Kidney epithelial cell (primary cell): ENCODE measurements around the gene OSCAR. TPM values are rescaled to one million over a fixed set of nuclear protein-coding genes. Genes with fewer than 3 reads are reported as not detected.

Experiments used
- DNase-seq: peaks from one replicate; pipeline ENCODE4 v3.0.0-alpha.2; 2010; ENCODE audit warnings: low read depth
- H3K27me3 ChIP-seq: 2 replicates; pipeline ENCODE4 v1.6.0; 2011; ENCODE audit warnings: low read length; ENCODE audit not compliant: control insufficient read depth, insufficient read depth
- H3K36me3 ChIP-seq: 2 replicates; pipeline ENCODE4 v1.5.1; 2011; ENCODE audit warnings: low read length; ENCODE audit not compliant: control insufficient read depth, insufficient read depth
- H3K4me3 ChIP-seq: 2 replicates; pipeline ENCODE4 v1.5.1; 2011; ENCODE audit warnings: low read depth, mild to moderate bottlenecking, control low read depth, low read length
- CTCF ChIP-seq: IDR thresholded peaks from 2 replicates; pipeline ENCODE4 v1.5.1; 2011; ENCODE audit warnings: mild to moderate bottlenecking, moderate library complexity, low read length, control low read depth, inconsistent platforms; ENCODE audit not compliant: insufficient read depth, poor library complexity, severe bottlenecking
- total RNA-seq: library from RNA; depleted of rRNA; stranded (reverse); fragments of >200 nt; gene quantifications from 2 replicates; pipeline ENCODE4 v1.2.3, GENCODE V29; 2015

The OSCAR gene
- total RNA-seq, 1 donor from 2014 or later: 22.9 TPM

DNA sequence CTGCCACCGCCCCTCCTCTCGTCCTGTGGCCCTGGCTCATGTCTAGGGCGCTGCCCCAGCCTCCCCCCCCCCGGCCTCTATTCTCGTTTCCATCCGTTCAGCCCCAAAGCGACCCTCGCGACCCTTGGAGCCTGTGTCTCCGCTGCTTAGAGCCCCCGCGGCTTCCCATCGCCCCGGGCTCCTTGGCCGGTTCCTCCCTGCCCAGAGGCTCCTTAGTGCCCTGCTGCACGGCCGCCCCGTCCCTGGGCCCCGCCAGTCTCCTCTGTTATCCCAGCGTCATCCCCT, 27.8 kb upstream of the OSCAR start:
- TF ChIP-seq CTCF: no peak
- H3K4me3 ChIP-seq: no peak overlapping the region
- DNase-seq: no peak
- H3K27me3 ChIP-seq: no peaks in the 10 kb centered on the region
- H3K36me3 ChIP-seq: no peaks in the 10 kb centered on the region

GRCh38 chr19:54127688-54128440, 27.3 kb upstream of the OSCAR start:
- TF ChIP-seq CTCF: no peak
- no peaks in the 10 kb centered on the region for H3K27me3 ChIP-seq
- no peak overlapping the region for H3K4me3 ChIP-seq
- H3K36me3 ChIP-seq: no peaks in the 10 kb centered on the region
- DNase-seq: no peak

- Histone ChIP-seq H3K27me3 (no peaks in the 10 kb centered on the region), H3K36me3 (no peaks in the 10 kb centered on the region), H3K4me3 (no peak overlapping the region)
- no peak for TF ChIP-seq CTCF
- DNase-seq: no peak
Observed at GRCh38 chr19:54125713-54126112, 25.1 kb upstream of the OSCAR start.

DNA sequence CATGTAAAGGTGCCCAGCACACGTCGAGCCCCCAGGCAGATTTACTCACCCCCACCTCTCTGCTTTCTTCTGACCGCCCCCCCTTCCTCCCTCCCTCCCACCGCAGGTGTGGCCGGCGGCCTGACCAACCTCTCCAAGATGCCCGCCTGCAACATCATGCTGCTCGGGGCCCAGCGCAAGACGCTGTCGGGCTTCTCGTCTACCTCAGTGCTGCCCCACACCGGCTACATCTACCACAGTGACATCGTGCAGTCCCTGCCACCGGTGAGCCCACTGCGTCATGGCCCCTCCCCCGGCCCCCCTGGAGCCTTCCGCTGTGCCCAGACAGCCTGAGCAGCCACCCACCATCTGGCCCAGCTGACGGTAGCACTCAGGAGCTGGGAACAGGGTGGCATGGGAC, 23.8 kb upstream of the OSCAR start:
- TF ChIP-seq CTCF: no peak
- Histone ChIP-seq H3K4me3 (no peak overlapping the region), H3K27me3 (no peaks in the 10 kb centered on the region), H3K36me3 (peaks cover 3% of the 10 kb centered on the region)
- DNase-seq: no peak

DNA sequence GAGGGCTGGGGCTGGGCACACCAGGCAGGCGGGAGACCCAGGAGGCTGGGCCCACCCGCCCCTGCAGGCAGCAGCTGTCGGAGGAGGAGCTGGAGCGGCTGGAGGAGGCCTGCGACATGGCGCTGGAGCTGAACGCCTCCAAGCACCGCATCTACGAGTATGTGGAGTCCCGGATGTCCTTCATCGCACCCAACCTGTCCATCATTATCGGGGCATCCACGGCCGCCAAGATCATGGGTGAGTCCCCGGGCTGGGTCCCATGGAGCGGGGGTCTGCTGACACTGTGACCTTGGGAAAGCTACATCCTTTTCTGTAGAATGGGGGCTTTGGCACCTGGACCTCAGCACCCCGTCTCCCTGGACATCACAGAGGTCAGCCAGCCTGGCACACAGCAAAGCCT, 23.1 kb upstream of the OSCAR start:
- H3K27me3 ChIP-seq: no peaks in the 10 kb centered on the region
- TF ChIP-seq CTCF: no peak
- H3K36me3 ChIP-seq: peaks cover 3% of the 10 kb centered on the region
- no peak overlapping the region for H3K4me3 ChIP-seq
- DNase-seq: no peak

DNA sequence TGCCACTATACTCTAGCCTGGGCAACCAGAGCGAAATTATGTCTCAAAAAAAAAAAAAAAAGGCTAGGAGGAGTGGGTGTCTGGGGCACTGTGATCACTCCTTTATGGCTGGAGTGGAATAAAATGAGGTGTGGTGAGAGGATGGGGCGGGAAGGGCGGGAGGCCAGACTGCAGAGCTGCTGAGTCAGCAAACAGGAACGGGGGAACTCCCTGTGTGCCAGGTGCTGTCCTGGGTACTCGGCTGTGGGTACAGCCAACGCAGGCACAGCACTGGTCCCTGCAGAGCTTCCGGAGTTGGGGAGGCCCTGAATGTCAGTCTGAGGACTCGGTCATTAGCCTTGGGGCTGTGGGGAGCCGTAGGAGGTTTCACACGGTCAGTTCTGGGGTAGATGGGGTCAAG, 20.7 kb upstream of the OSCAR start:
- no peak for TF ChIP-seq CTCF
- peaks cover 3% of the 10 kb centered on the region for H3K36me3 ChIP-seq
- H3K4me3 ChIP-seq: no peak overlapping the region
- H3K27me3 ChIP-seq: no peaks in the 10 kb centered on the region
- no peak for DNase-seq
